ENCODE results near the gene PDK4.

DNA sequence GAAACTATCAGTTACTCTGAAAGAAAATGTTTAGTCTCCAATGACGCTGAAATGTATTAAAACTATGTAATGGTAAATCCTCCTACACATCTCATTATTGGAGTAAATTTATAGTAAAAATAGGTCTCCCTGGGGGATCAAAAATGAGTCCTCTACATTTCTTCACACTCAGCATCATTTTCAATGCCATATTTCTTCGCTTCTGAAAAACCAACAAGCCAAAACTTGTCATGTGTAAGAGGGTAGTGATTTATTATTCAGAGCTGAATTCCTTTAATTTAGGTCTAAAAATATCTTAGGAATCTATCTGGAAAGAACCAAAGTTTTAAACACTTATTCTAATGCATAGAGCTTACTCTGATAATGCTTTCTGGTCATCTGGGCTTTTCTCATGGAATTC is 3.0 kb downstream of the PDK4 start:
- TF ChIP-seq, protein P1, sequence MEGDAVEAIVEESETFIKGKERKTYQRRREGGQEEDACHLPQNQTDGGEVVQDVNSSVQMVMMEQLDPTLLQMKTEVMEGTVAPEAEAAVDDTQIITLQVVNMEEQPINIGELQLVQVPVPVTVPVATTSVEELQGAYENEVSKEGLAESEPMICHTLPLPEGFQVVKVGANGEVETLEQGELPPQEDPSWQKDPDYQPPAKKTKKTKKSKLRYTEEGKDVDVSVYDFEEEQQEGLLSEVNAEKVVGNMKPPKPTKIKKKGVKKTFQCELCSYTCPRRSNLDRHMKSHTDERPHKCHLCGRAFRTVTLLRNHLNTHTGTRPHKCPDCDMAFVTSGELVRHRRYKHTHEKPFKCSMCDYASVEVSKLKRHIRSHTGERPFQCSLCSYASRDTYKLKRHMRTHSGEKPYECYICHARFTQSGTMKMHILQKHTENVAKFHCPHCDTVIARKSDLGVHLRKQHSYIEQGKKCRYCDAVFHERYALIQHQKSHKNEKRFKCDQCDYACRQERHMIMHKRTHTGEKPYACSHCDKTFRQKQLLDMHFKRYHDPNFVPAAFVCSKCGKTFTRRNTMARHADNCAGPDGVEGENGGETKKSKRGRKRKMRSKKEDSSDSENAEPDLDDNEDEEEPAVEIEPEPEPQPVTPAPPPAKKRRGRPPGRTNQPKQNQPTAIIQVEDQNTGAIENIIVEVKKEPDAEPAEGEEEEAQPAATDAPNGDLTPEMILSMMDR (conservative IDR thresholded peaks at IDR 0.05; ENCODE audit: low read length), result no peak
- TF ChIP-seq EZH2phosphoT487 (IDR thresholded peaks at IDR 0.05; ENCODE audit: borderline replicate concordance, low read depth, low read length), result no peak
